ENCODE data around the gene C4orf50.

C4orf50 gene

DNA sequence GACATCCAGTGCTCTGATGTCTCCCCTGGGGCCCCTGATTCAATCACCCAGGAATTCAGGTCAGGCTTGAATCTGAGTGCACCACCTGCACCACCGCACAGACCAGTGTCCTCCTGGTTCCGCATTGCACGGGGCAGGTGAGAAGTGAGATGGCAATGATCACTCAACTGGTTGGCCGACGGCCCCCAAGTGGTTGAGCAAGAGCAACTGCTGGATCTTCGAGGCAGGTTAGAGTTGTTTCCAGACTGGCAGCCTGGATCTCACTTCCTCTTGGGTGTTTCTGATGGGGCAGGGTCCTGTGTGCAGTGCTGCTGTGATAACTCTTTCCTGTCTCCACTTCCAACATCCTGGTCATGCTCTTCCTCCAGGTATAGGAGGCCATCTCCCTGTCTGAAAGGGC lies 50.4 kb downstream of the C4orf50 start:
- no peak overlapping the region for H3K4me3 Mint-ChIP-seq
- no peaks in the 10 kb centered on the region for H3K36me3 Mint-ChIP-seq (ENCODE audit: low read depth)
- H3K4me1 Mint-ChIP-seq, result peaks cover 49% of the 10 kb centered on the region
- TF ChIP-seq, protein P1, sequence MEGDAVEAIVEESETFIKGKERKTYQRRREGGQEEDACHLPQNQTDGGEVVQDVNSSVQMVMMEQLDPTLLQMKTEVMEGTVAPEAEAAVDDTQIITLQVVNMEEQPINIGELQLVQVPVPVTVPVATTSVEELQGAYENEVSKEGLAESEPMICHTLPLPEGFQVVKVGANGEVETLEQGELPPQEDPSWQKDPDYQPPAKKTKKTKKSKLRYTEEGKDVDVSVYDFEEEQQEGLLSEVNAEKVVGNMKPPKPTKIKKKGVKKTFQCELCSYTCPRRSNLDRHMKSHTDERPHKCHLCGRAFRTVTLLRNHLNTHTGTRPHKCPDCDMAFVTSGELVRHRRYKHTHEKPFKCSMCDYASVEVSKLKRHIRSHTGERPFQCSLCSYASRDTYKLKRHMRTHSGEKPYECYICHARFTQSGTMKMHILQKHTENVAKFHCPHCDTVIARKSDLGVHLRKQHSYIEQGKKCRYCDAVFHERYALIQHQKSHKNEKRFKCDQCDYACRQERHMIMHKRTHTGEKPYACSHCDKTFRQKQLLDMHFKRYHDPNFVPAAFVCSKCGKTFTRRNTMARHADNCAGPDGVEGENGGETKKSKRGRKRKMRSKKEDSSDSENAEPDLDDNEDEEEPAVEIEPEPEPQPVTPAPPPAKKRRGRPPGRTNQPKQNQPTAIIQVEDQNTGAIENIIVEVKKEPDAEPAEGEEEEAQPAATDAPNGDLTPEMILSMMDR (IDR thresholded peaks at IDR 0.05), result no peak
- peaks cover 14% of the 10 kb centered on the region for H3K27me3 Mint-ChIP-seq (ENCODE audit: low read depth, poor library complexity)
- H3K27ac Mint-ChIP-seq, result no peak overlapping the region
- no peak for DNase-seq
- no peaks in the 10 kb centered on the region for H3K9me3 Mint-ChIP-seq

DNA sequence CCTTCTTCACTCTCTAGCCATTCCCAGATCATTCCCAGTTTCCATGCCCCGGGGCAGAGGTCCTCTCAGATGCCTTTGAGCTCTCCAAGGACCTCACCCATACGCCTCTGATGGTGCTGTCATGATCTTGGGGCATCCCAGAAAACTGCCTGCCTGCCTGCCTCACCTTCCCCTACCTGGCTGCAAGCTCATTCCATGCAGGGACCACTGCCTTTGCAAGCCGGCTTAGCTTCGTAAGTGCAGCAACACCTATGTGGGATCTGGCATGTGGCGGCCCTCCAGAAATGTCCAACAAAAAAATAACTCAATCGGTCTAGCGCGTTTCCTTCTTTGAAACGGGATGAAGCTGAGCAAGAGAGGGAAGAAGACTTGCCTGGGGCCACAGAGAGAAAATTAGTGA lies 53.0 kb downstream of the C4orf50 start:
- Mint-ChIP-seq H3K9me3 (no peaks in the 10 kb centered on the region), H3K27ac (no peak overlapping the region), H3K4me3 (no peak overlapping the region), H3K27me3 (ENCODE audit: low read depth, poor library complexity) (peaks cover 18% of the 10 kb centered on the region), H3K36me3 (ENCODE audit: low read depth) (no peaks in the 10 kb centered on the region), H3K4me1 (peaks cover 33% of the 10 kb centered on the region)
- TF ChIP-seq, protein P1 (IDR thresholded peaks at IDR 0.05), result no peak
- no peak for DNase-seq

DNA sequence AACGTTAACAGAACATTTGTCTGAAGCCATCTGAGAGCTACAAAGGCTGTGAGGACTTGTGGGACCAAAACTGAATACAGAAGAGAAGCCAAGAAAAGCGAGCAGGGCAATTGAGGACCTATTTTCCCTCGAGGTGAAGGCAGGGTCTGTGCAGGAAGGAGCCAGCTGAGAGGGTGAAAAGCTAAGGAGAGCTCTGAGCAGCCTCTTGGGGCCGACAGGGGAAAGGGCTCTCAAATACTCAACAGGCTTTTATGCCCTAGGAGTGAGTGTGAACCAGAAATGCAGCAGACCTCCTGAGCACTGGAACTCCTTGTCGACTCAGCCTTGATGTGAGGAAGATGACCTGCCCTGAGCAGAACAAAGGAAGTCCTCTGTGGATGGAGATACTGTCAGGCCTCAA lies 54.2 kb downstream of the C4orf50 start:
- Mint-ChIP-seq H3K36me3 (ENCODE audit: low read depth) (no peaks in the 10 kb centered on the region), H3K27ac (no peak overlapping the region), H3K4me3 (no peak overlapping the region), H3K27me3 (ENCODE audit: low read depth, poor library complexity) (peaks cover 27% of the 10 kb centered on the region), H3K9me3 (no peaks in the 10 kb centered on the region), H3K4me1 (peaks cover 35% of the 10 kb centered on the region)
- TF ChIP-seq, protein P1 (IDR thresholded peaks at IDR 0.05), result no peak
- DNase-seq, result no peak

DNA sequence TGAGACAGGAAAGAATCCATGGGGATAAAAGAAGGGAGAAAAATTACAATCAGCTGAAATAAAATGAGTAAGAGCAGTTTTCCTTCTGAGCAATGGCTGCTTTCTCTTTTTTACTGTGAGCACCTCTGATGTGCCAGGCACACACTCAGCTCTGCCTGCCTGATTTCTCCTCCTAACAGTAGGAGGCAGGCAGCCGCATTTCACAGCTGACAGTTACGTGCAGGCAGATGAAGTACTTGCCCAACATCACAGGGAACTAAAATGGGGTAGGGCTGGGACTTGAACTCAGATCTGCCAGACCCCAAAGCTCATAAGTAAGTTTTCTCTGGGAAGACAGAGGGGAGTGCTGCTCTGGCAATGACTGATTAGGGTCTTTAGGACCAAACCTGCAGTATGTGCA lies 54.6 kb downstream of the C4orf50 start:
- DNase-seq, result no peak
- H3K9me3 Mint-ChIP-seq, result no peaks in the 10 kb centered on the region
- H3K4me1 Mint-ChIP-seq, result peaks cover 35% of the 10 kb centered on the region
- H3K36me3 Mint-ChIP-seq (ENCODE audit: low read depth), result no peaks in the 10 kb centered on the region
- TF ChIP-seq, protein P1 (IDR thresholded peaks at IDR 0.05), result no peak
- no peak overlapping the region for H3K4me3 Mint-ChIP-seq
- peaks cover 28% of the 10 kb centered on the region for H3K27me3 Mint-ChIP-seq (ENCODE audit: low read depth, poor library complexity)
- H3K27ac Mint-ChIP-seq, result no peak overlapping the region

DNA sequence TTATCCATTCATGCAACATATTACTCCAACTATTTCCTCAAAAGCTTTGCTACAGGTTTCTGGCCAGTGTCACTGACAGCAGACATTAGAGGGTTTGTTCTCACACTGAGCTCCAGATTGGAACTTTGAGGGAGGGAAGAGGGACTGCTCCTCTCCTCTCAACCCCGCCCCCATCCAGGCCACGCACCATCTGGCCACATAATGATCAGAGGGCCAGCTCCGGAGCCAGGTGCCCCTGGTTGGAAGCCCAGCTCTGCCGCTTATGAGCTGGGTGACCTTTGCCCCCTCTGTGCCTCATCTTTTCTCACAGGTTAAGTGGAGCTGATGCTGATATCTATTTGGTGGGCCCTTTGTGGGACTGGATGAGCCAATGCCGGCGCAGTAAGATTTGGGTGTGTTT lies 55.8 kb downstream of the C4orf50 start:
- Mint-ChIP-seq H3K9me3 (no peaks in the 10 kb centered on the region), H3K27me3 (ENCODE audit: low read depth, poor library complexity) (peaks cover 28% of the 10 kb centered on the region), H3K27ac (no peak overlapping the region), H3K36me3 (ENCODE audit: low read depth) (no peaks in the 10 kb centered on the region), H3K4me3 (no peak overlapping the region), H3K4me1 (peaks cover 35% of the 10 kb centered on the region)
- TF ChIP-seq, protein P1 (IDR thresholded peaks at IDR 0.05), result no peak
- DNase-seq, result no peak

DNA sequence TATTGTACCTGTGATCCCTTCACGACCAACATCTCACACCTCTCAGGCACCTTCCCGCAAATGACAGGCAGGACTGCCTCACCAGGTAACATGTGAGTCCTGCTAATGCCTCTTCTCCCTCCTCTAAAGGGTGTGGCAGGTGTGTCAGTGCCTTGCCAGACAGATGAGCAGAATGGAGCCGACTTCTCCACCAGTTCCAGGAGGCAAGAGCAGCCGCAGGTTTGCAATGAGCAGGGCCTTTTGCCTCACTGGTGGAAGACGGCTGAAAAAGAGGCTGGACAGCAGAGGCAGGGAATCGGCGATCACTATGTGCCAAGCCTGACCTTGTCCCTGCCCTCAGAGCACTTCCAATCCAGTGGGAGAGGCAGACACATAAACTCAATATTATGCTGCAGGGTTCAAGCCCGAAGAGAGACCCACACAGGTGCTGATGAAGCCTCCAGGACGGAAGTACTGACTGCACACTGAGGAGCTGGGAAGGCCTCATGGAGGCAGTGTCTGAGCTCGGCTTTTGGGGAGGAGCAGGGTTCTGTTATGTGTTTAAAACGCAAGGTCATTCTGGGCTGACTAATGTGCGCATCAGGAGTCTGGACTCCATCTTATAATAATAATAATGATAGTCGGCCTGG lies 57.9 kb downstream of the C4orf50 start:
- Mint-ChIP-seq H3K36me3 (ENCODE audit: low read depth) (no peaks in the 10 kb centered on the region), H3K27ac (no peak overlapping the region), H3K27me3 (ENCODE audit: low read depth, poor library complexity) (peaks cover 23% of the 10 kb centered on the region), H3K4me3 (no peak overlapping the region), H3K9me3 (no peaks in the 10 kb centered on the region), H3K4me1 (peaks cover 55% of the 10 kb centered on the region)
- no peak for DNase-seq
- TF ChIP-seq, protein P1 (IDR thresholded peaks at IDR 0.05), result no peak

Data from nephron progenitor cell (in vitro differentiated cells).